GM12878 (cell line): ENCODE data around the gene PNMA1. TPM values are rescaled to one million over a fixed set of nuclear protein-coding genes. Genes with fewer than 3 reads are reported as not detected.
A peak's percentile ranks its signal among the peaks of the same experiment; 100 is the strongest.

Source experiments
- ATAC-seq: fragments of 200-7000 bp; cut with Tn5 transposase; 3 replicates; pipeline ENCODE4 v1.9.1; 2020; ENCODE audit warnings: mild to moderate bottlenecking, moderate library complexity
- BruUV-seq: library from RNA; stranded (reverse); fragments of 400-500 nt; replicated peaks from 2 replicates; lab custom pipeline; 2021; lab: Mats Ljungman, UMichigan
- CTCF ChIA-PET: fragments of 300-600 bp; sonication (Branson Sonifier 250); formaldehyde crosslinking; extraction: SDS; loops from one replicate; lab custom pipeline; 2021; ENCODE audit warnings: inconsistent platforms; lab: Yijun Ruan, JAX
- POLR2A ChIA-PET: fragments of 350-600 bp; formaldehyde crosslinking; extraction: SDS; loops from one replicate; lab custom pipeline; 2021; ENCODE audit warnings: inconsistent platforms; lab: Charles Lee
- RAD21 ChIA-PET: fragments of 300-600 bp; sonication (Branson Sonifier 250); formaldehyde crosslinking; loops from one replicate; lab custom pipeline; 2023; ENCODE audit warnings: antibody characterized with exemption; ENCODE audit not compliant: unreplicated experiment; lab: Charles Lee
- SMC1A ChIA-PET: fragments of 300-600 bp; sonication (Branson Sonifier 250); formaldehyde crosslinking; loops from one replicate; lab custom pipeline; 2023; ENCODE audit not compliant: unreplicated experiment, uncharacterized antibody; lab: Charles Lee
- DNase-seq: peaks from one replicate; pipeline ENCODE4 v3.0.0-alpha.2; 2011; ENCODE audit warnings: low read depth, low spot score
- FAIRE-seq: peaks from 3 replicates; lab custom pipeline; 2011; peaks lifted over from hg19 to GRCh38; lab: Jason Lieb, UNC
- H2AFZ ChIP-seq: 2 replicates; pipeline ENCODE4 v1.6.0; 2011; ENCODE audit warnings: low read depth, low read length, control low read depth; ENCODE audit not compliant: control insufficient read depth
- H3K27ac ChIP-seq: 2 replicates; pipeline ENCODE4 v1.5.1; 2011; ENCODE audit warnings: control low read depth; ENCODE audit not compliant: control insufficient read depth, insufficient read depth
- H3K27me3 ChIP-seq, 2 experiments: replicated peaks in 1 of 2; 2 replicates each; pipeline versions ENCODE4 v1.6.0 to v1.6.1; 2011; ENCODE audit warnings: low read length in 1 of 2; ENCODE audit not compliant: control insufficient read depth in 2 of 2, insufficient read depth in 2 of 2
- H3K36me3 ChIP-seq, 2 experiments: 2 replicates each; pipeline ENCODE4 v1.5.1; 2011; ENCODE audit warnings: low read length in 1 of 2; ENCODE audit not compliant: control insufficient read depth in 2 of 2, insufficient read depth in 2 of 2
- H3K4me1 ChIP-seq: 2 replicates; pipeline ENCODE4 v1.6.1; 2011; ENCODE audit warnings: mild to moderate bottlenecking, low read length, moderate library complexity, mixed read lengths; ENCODE audit not compliant: control insufficient read depth, insufficient read depth
- H3K4me2 ChIP-seq: 2 replicates; pipeline ENCODE4 v1.6.0; 2011; ENCODE audit warnings: control low read depth; ENCODE audit not compliant: control insufficient read depth, insufficient read depth
- H3K4me3 ChIP-seq: fragments of 200-600 bp; sonication (generic); 2 replicates; pipeline ENCODE4 v1.5.1; 2016
- H3K79me2 ChIP-seq: 2 replicates; pipeline ENCODE4 v1.6.0; 2011; ENCODE audit warnings: low read length; ENCODE audit not compliant: control insufficient read depth, insufficient read depth
- H3K9ac ChIP-seq: 2 replicates; pipeline ENCODE4 v1.8.0; 2011; ENCODE audit warnings: low read length, control low read depth, mixed read lengths; ENCODE audit not compliant: control insufficient read depth, insufficient read depth
- H3K9me3 ChIP-seq: replicated peaks from 3 replicates; pipeline ENCODE4 v1.5.1; 2011; ENCODE audit warnings: mild to moderate bottlenecking, low read length; ENCODE audit not compliant: control insufficient read depth, insufficient read depth
- H4K20me1 ChIP-seq: 2 replicates; pipeline ENCODE4 v1.6.0; 2011; ENCODE audit not compliant: control insufficient read depth, insufficient read depth
- BRCA1 ChIP-seq: IDR thresholded peaks from 2 replicates; pipeline ENCODE4 v1.6.1; 2011; ENCODE audit warnings: low read depth, low read length, improper control_type of control experiment
- CHD2 ChIP-seq: IDR thresholded peaks from 2 replicates; pipeline ENCODE4 v1.6.1; 2011; ENCODE audit warnings: low read depth, low read length, improper control_type of control experiment, borderline replicate concordance
- HDAC2 ChIP-seq: fragments of 200-600 bp; sonication (generic); IDR thresholded peaks from 2 replicates; pipeline ENCODE4 v1.6.1; 2017
- KLF5 ChIP-seq: fragments of 450-650 bp; IDR thresholded peaks from 2 replicates; pipeline ENCODE4 v1.6.1; 2014; ENCODE audit warnings: mild to moderate bottlenecking; ENCODE audit not compliant: partially characterized antibody
- PAX8 ChIP-seq: fragments of 450-650 bp; IDR thresholded peaks from 2 replicates; pipeline ENCODE4 v1.6.1; 2017; ENCODE audit warnings: mild to moderate bottlenecking, moderate library complexity
- POLR2A ChIP-seq: IDR thresholded peaks from 2 replicates; pipeline ENCODE4 v1.6.1; 2011; ENCODE audit warnings: low read depth, mild to moderate bottlenecking, low read length
- STAT1 ChIP-seq: fragments of 450-650 bp; conservative IDR thresholded peaks from 2 replicates; pipeline ENCODE4 v1.6.1; 2014; ENCODE audit warnings: antibody characterized with exemption, mild to moderate bottlenecking
- SUZ12 ChIP-seq: fragments of 200-600 bp; sonication (generic); IDR thresholded peaks from one replicate; pipeline ENCODE4 v1.6.1; 2018; ENCODE audit warnings: antibody characterized with exemption, mild to moderate bottlenecking; ENCODE audit not compliant: unreplicated experiment
- TARDBP ChIP-seq: IDR thresholded peaks from 2 replicates; pipeline ENCODE4 v1.6.1; 2016; ENCODE audit warnings: borderline replicate concordance
- ZNF274 ChIP-seq: IDR thresholded peaks from one replicate; pipeline ENCODE4 v1.8.0; 2011; ENCODE audit not compliant: insufficient read length, insufficient read depth
- WGBS: methylation state at CpG from one replicate; pipeline ENCODE4 v1.1.6; 2016; ENCODE audit warnings: low lambda C conversion rate; ENCODE audit not compliant: insufficient replicate concordance, insufficient coverage; ENCODE audit errors: missing lambda C conversion rate; 5-methylcytosine and 5-hydroxymethylcytosine counted together
- in situ Hi-C: fragments of 300-500 bp; cut with MboI; formaldehyde crosslinking; loops from 9 replicates; pipeline ENCODE4 v1.14.3; 2018; ENCODE audit warnings: mixed read lengths
- intact Hi-C: fragments of 100-400 bp; cut with micrococcal nuclease; formaldehyde crosslinking; loops from one replicate; pipeline ENCODE4 v1.14.2; 2022; ENCODE audit not compliant: unreplicated experiment
- polyA plus RNA-seq, 11 experiments: library from polyadenylated mRNA; depleted of rRNA in 4 of 11; unstranded in 6 of 11; stranded (reverse) in 5 of 11; fragments of >200 nt; fragmentation: Nextera tagmentation in 4 of 11; fragmentation: Illumina TruSeq in 1 of 11; extraction: Ambion mirVana in 4 of 11; extraction: Trizol in 1 of 11; gene quantifications; 1 replicate in 1 of 11; 2 replicates in 10 of 11; pipeline versions ENCODE4 v1.2.1 to v1.2.3, GENCODE V29; 2011 to 2016; ENCODE audit warnings: inconsistent platforms in 2 of 11, missing spikeins in 2 of 11, low read depth in 1 of 11
- total RNA-seq, 4 experiments: library from RNA; depleted of rRNA in 3 of 4; stranded (reverse); fragments of >200 nt in 3 of 4; fragmentation: Illumina TruSeq in 1 of 4; extraction: Trizol in 1 of 4; gene quantifications; 2 replicates each; pipeline versions ENCODE4 v1.2.1 to v1.2.3, GENCODE V29; 2013 to 2021
- TF ChIP-seq, protein P1 (sequence below): fragments of 450-650 bp; IDR thresholded peaks from 2 replicates; pipeline ENCODE4 v1.6.1; 2017; ENCODE audit warnings: antibody characterized with exemption, mild to moderate bottlenecking, moderate library complexity
- TF ChIP-seq, protein P2 (sequence below): fragments of 450-650 bp; conservative IDR thresholded peaks from 2 replicates; pipeline ENCODE4 v1.6.1; 2017; ENCODE audit warnings: mild to moderate bottlenecking, moderate library complexity

PNMA1 gene
- total and polyA plus RNA-seq, 10 of the 15 experiments (the other 5 are each of a cell fraction or from before 2014, with no cell fraction given): 1.8 to 39.3 (median 11.1) TPM

DNA sequence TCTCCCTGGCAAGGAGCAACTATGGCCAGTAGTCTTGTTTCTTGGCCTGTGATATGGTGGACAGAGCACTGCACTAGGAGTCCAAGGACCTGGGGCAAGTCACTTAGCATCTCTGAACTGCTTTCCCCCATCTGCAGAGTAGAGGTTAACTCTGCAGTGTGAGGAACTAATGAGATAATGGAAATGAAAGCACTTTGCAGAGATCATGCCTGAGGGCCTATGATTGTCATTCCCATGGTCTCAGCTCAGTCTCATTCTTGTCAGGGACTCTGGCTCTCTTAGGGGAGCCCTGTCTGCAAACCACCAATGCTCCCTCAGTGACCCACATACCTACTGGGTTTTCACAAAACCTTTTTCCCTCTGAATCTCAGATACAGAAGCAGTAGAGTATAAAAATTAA lies 6.5 kb upstream of the PNMA1 start (continued):
- TF ChIP-seq, protein P1, sequence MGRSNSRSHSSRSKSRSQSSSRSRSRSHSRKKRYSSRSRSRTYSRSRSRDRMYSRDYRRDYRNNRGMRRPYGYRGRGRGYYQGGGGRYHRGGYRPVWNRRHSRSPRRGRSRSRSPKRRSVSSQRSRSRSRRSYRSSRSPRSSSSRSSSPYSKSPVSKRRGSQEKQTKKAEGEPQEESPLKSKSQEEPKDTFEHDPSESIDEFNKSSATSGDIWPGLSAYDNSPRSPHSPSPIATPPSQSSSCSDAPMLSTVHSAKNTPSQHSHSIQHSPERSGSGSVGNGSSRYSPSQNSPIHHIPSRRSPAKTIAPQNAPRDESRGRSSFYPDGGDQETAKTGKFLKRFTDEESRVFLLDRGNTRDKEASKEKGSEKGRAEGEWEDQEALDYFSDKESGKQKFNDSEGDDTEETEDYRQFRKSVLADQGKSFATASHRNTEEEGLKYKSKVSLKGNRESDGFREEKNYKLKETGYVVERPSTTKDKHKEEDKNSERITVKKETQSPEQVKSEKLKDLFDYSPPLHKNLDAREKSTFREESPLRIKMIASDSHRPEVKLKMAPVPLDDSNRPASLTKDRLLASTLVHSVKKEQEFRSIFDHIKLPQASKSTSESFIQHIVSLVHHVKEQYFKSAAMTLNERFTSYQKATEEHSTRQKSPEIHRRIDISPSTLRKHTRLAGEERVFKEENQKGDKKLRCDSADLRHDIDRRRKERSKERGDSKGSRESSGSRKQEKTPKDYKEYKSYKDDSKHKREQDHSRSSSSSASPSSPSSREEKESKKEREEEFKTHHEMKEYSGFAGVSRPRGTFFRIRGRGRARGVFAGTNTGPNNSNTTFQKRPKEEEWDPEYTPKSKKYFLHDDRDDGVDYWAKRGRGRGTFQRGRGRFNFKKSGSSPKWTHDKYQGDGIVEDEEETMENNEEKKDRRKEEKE: no peak
- TF ChIP-seq BRCA1 (no peak), STAT1 (no peak), CHD2 (no peak), PAX8 (no peak)
- TF ChIP-seq, all 136 proteins: peak for 0

DNA sequence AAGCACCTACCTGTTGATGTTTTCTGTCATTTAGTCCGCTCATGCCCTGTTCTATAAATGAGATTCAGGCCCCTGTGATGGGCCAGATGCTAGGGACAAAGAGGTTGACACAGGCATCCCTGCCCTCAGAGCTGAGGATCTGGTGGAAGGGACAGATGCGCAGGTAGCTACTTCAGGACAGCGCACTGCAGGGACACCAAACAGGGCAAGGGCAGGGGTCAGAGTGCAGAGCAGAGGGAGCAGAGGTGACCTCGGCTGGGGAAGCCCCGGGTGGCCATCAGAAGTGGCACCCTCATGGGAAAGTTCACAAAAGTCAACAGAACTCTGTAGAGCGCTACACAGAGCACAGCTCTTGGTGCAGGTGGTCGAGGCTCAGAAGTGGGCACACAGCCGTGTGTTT lies 5.6 kb upstream of the PNMA1 start:
- ChIA-PET SMC1A (interaction anchor here (0.8 kb wide), 1 partner anchor 149 kb away, joined by 4 read pairs; no protein-coding TSS in a partner anchor), CTCF (no interaction called here), RAD21 (no interaction called here), POLR2A (interaction anchor here (0.6 kb wide), 1 partner anchor 1482 kb away, joined by 3 read pairs; no protein-coding TSS in a partner anchor)
- Histone ChIP-seq H3K36me3 (peaks cover 43 to 69% of the 10 kb centered on the region in 2 experiments), H3K4me2 (no peak overlapping the region), H2AFZ (no peak overlapping the region), H4K20me1 (peaks cover 2% of the 10 kb centered on the region), H3K79me2 (no peaks in the 10 kb centered on the region), H3K4me3 (no peak overlapping the region), H3K9ac (no peak overlapping the region), H3K9me3 (no peaks in the 10 kb centered on the region), H3K4me1 (no peaks in the 10 kb centered on the region; the same call in 1 of the 2 replicates), H3K27me3 (no peaks in the 10 kb centered on the region), H3K27ac (no peak overlapping the region)
- in situ Hi-C loops: no loop called here
- no peak for ATAC-seq
- WGBS: 87% methylated on average over 7 of the region's 8 CpGs
- no peak for TF ChIP-seq SUZ12
- TF ChIP-seq ZNF274: no peak
- no peak for TF ChIP-seq KLF5
- TF ChIP-seq POLR2A: 0 out of 2 replicates have a peak, but pooled peaks have one; percentile 31
- TF ChIP-seq HDAC2: no peak
- TF ChIP-seq, protein P2, sequence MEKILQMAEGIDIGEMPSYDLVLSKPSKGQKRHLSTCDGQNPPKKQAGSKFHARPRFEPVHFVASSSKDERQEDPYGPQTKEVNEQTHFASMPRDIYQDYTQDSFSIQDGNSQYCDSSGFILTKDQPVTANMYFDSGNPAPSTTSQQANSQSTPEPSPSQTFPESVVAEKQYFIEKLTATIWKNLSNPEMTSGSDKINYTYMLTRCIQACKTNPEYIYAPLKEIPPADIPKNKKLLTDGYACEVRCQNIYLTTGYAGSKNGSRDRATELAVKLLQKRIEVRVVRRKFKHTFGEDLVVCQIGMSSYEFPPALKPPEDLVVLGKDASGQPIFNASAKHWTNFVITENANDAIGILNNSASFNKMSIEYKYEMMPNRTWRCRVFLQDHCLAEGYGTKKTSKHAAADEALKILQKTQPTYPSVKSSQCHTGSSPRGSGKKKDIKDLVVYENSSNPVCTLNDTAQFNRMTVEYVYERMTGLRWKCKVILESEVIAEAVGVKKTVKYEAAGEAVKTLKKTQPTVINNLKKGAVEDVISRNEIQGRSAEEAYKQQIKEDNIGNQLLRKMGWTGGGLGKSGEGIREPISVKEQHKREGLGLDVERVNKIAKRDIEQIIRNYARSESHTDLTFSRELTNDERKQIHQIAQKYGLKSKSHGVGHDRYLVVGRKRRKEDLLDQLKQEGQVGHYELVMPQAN: no peak
- TF ChIP-seq TARDBP: no peak
- intact Hi-C loops: no loop called here
- no peak for DNase-seq
- no TSS peak for BruUV-seq
- FAIRE-seq: no peak
